DMS79 treated with DMSO at 0.1 percent for 48 hours (cell line): Measurements from ENCODE around the gene EDEM1.
"Not testable (repeated sequence)": the region's sequence is repeated elsewhere in the genome, so short reads cannot be mapped to it uniquely, and the experiment has no call there.

Experiments used
- DNase-seq: peaks from one replicate; lab custom pipeline; 2025; lab: John Stamatoyannopoulos, UW

Gene EDEM1

DNA sequence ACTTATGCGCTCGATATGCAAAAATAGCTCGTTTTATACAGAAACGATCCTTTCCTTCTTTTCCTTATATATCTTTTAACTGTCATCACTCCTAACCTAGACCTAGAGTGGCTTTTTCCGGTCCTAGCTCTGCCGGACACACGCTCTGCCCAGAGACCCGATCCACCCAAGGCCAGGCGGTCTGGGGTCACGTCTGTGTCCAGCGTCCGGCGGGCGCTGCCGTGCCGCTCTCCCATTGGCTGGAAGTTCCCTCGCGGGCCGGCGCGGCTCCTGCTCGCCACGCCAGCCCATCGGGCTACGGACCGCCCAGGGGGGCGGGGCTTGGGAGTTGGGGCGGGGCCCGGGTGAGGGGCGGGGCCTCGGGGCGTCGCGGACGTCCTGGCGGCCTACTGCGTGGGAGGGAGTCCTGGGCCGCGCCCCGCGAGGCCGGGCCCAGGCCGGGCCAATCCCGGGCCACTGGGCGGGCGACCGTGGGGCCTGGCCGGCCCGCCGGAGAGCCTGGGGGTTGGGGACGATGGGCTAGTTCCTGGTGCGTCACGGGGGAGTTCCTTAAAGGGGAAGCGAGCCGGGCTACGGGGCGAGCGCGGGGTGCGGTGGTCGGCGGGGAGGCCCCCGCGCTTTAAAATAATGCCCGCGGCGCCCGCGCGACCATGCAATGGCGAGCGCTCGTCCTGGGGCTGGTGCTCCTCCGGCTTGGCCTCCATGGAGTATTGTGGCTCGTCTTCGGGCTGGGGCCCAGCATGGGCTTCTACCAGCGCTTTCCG lies at the start of gene EDEM1:
TSS of gene EDEM1 (plus strand) at position 552 of the 764 bp plus-strand sequence. CDS start at position 651, 99 bp downstream.
- peak; percentile 6 for DNase-seq

GRCh38 chr3:5138214-5138981 lies 49.1 kb upstream of the EDEM1 start:
- DNase-seq = no peak

DNA sequence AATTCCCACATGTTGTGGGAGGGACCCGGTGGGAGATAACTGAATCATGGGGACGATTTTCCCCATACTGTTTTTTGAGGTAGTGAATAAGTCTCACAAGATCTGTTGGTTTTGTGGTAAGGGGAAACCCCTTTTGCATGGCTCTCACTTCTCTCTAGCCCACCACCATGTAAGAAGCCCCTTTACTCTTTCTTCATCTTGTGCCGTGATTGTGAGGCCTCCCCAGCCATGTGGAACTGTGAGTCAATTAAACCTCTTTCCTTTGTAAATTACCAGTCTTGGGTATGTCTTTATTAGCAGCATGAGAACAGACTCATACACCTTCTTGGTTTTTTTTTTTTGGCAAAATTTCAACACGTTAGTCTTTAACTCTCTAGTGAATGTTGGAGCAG lies 47.3 kb upstream of the EDEM1 start:
- no peak for DNase-seq

DNA sequence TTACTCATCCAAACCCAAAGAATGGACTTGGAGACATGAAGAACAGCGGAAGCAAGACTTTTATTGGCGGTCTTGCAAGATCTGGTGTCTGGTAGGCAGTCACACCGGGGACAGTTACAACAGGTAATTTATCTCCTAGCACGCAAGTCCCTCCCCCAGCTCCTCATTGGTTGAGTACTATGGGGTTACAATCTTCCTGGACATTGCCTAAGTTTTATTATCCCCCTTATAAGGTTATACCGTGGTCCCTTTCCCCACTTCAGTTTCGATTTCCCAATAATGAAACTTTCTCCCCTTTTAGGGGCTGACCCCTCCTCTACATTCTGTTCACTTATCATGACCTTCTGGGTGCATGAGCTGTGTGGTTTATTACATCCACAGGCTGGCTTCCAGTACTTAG lies 46.7 kb upstream of the EDEM1 start:
- DNase-seq = no peak

GRCh38 chr3:5141760-5142159 lies 45.7 kb upstream of the EDEM1 start:
- no peak for DNase-seq

- no peak for DNase-seq
Observed at GRCh38 chr3:5143464-5143863, 44.0 kb upstream of the EDEM1 start.

DNA sequence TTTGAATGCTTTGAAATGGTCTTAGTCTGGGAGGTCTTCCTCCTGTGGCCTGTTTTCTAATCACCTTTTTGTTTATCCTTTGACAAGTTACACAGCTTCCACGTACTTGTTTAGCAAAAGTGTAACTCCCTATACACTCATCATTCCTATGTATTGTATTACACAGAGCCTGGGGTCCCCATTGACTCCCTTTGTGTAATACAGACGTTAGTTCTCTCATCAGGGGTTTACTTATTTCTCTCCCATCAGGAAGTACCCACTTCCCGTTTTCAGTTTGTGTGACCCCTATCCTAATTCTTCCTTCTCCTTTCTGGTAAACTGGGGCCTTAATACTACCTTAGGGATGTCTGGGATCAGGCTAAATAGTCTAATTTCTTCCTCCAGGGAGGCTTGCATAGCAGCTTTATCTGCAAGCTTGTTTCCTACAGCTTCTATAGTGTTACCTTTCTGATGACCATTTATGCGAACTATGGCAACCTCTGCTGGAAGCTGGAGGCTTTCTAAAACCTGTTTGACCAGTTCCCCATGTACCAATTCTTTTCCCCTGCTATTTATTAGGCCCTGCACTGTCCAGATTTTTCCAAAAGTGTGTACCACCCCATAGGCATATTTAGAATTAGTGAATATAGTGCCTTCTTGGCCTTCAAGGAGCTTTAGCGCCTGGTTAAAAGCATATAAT lies 43.1 kb upstream of the EDEM1 start:
- DNase-seq = no peak

DNA sequence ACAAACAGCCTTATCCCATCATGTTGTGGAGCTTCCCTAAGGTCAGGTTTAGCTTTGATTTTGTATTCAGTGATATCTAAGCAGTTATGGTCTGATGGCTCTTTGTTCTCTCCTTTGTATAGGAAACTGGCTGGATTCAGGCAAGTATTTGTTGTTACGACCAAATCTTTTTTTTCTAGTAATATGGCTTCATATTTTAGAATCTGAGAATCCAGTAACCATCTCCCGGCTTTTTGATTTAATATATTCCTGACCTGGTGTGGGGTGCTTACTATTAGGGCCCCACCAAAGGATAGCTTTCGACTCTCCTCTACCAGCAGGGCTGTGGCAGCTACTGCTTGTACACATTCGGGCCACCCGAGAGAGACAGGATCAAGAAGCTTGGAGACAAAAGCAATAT lies 42.4 kb upstream of the EDEM1 start:
- no peak for DNase-seq

GRCh38 chr3:5147152-5147551 lies 40.4 kb upstream of the EDEM1 start:
- DNase-seq = not testable (repeated sequence)

- DNase-seq = no peak
Observed at GRCh38 chr3:5149306-5149880, 38.1 kb upstream of the EDEM1 start.

GRCh38 chr3:5151586-5151985 lies 35.9 kb upstream of the EDEM1 start:
- DNase-seq = no peak

DNA sequence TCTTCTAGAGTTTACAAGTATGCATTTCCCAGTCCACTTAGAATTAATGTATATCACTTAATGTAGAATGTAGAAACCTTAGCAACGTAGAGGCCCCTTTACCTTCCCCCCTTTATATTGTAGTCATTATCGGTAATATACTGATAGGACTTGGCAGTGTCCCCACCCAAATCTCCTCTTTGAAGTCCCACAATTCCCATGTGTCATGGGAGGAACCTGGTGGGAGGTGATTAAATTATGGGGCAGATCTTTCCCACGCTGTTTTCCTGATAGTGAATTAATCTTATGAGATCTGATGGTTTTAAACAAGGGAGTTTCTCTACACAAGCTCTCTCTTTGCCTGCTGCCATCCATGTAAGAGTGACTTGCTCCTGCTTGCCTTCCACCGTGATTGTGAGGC lies 34.4 kb upstream of the EDEM1 start:
- no peak for DNase-seq

DNA sequence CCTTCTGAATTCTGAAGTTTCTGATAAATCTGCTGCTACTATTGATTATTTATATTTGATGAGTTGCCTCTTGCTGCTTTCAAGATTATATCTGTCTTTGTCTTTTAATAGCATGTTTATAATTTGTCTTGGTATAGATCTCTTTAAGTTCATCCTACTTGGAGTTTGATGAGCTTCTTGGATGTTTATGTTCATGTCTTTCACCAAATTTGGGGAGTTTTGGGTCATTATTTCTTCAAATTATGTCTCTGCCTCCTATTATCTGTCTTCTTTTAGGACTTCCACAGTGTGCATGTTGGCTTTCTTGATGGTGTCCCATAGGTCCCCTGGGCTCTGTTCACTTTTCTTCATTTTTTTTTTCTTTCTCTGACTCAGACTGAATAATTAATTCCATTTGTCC lies 32.3 kb upstream of the EDEM1 start:
- no peak for DNase-seq

- no peak for DNase-seq
Observed at GRCh38 chr3:5160321-5160720, 27.2 kb upstream of the EDEM1 start.

- peak; percentile 84 for DNase-seq
Observed at GRCh38 chr3:5160940-5161858, 26.3 kb upstream of the EDEM1 start.

- DNase-seq = no peak
Observed at GRCh38 chr3:5162102-5162501, 25.4 kb upstream of the EDEM1 start.

GRCh38 chr3:5165698-5166097 lies 21.8 kb upstream of the EDEM1 start:
- no peak for DNase-seq

GRCh38 chr3:5166846-5167245 lies 20.7 kb upstream of the EDEM1 start:
- DNase-seq = no peak

DNA sequence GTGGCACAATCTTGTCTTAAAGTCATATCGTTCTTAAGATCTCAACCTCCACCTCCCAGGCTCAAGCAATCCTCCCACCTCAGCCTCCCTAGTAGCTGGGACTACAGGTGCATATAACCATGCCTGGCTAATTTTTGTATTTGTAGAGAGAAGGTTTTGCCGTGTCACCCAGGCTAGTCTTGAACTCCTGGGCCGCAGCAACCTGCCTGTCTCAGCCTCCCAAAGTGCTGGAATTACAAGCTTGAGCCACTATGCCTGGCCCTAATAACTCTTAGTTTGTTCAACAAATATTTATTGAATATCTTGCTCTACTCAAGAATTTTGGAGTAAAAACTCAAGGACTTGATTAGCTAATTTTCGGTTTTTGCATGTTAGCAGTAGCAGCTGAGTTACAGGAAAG lies 19.4 kb upstream of the EDEM1 start:
- DNase-seq = no peak

DNA sequence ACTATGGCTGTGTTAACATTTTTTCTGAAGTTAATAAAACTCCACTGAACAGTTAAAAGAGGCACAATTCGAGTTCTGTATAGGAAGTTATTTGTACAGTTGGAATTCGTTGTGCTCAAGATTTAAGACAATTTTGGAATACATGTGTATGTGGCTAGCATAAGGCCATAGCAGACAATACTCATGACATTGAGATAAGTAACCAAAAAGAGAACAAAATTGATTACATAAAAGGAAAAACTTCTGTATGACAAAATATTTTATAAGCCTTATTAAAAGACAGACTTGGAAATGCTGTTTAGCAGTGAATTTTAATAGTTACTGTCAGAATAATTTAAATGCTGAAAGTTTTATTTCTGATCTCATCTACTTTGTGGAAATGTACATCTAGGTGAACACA lies 17.7 kb upstream of the EDEM1 start:
- DNase-seq = no peak

- DNase-seq = no peak
Observed at GRCh38 chr3:5170975-5171374, 16.5 kb upstream of the EDEM1 start.

DNA sequence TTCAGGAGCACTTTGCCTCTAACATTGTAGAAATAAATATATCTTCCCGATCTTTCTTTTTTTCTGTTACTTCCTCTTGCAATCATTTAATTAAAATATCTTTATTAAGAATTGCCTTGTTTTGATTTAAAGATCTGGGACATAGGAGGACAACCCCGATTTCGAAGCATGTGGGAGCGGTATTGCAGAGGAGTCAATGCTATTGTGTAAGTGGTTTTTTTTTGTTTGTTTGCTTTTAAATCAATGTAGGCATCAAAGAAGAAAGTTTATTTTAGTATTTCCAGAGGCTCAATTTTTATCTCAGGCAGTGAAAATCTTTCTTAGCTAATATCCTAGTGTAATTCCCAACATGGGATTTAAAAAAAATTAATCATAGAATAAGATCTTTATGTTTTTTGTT lies 15.5 kb upstream of the EDEM1 start:
- DNase-seq = no peak
